Gastrocnemius medialis (tissue), 4 donors: ENCODE data around the gene SCNM1. TPM values are rescaled to one million over a fixed set of nuclear protein-coding genes. Genes with fewer than 3 reads are reported as not detected.

Source experiments
- ATAC-seq, 2 donors: fragments of 150-250 bp; one replicate each; pipeline ENCODE4 v1.9.1; 2016
- DNase-seq, 2 donors: peaks; one replicate each; pipeline ENCODE4 v3.0.0-alpha.2; 2019
- H3K27ac ChIP-seq, 4 donors: fragments of 200-600 bp; sonication (generic); 1 replicate in 1 of 4; 2 replicates in 3 of 4; pipeline ENCODE4 v1.5.1; 2016 to 2018; ENCODE audit warnings: mild to moderate bottlenecking in 2 of 4, moderate library complexity in 1 of 4
- H3K27me3 ChIP-seq, 3 donors: fragments of 200-600 bp; sonication (generic) in 2 of 3; 1 replicate in 1 of 3; 2 replicates in 2 of 3; pipeline versions ENCODE4 v1.5.1 to v1.6.0; 2016 to 2019; ENCODE audit warnings: mild to moderate bottlenecking in 1 of 3, moderate library complexity in 1 of 3
- H3K36me3 ChIP-seq, 2 donors: fragments of 200-600 bp; sonication (generic) in 1 of 2; one replicate each; pipeline ENCODE4 v1.5.1; 2017 to 2018
- H3K4me1 ChIP-seq, 2 donors: fragments of 200-600 bp; sonication (generic) in 1 of 2; one replicate each; pipeline ENCODE4 v1.5.1; 2016 to 2017; ENCODE audit warnings: mild to moderate bottlenecking in 2 of 2
- H3K4me3 ChIP-seq, 4 donors: fragments of 200-600 bp; sonication (generic) in 3 of 4; 1 replicate in 1 of 4; 2 replicates in 3 of 4; pipeline ENCODE4 v1.5.1; 2016 to 2019; ENCODE audit warnings: mild to moderate bottlenecking in 2 of 4
- H3K9me3 ChIP-seq, 3 donors: fragments of 200-600 bp; sonication (generic) in 2 of 3; 1 replicate in 1 of 3; 2 replicates in 2 of 3; pipeline ENCODE4 v1.5.1; 2016 to 2019
- POLR2A ChIP-seq, 2 donors: fragments of 450-650 bp; IDR thresholded peaks; one replicate each; pipeline ENCODE4 v1.6.1; 2017; ENCODE audit warnings: antibody characterized with exemption in 2 of 2, mild to moderate bottlenecking in 2 of 2, moderate library complexity in 2 of 2
- in situ Hi-C, 4 donors: fragments of 200-750 bp; cut with MboI; loops; one replicate each; pipeline versions ENCODE4 v1.15.0 to v1.8.0; 2017; ENCODE audit warnings: low sequenced_read_pairs in 4 of 4
- intact Hi-C: fragments of 100-400 bp; cut with DNase I; formaldehyde crosslinking; loops from one replicate; pipeline ENCODE4 v1.15.1; 2023; ENCODE audit warnings: low total_unique reads
- total RNA-seq, 4 donors: library from RNA; depleted of rRNA; stranded (reverse); fragments of >200 nt; gene quantifications; one replicate each; pipeline versions ENCODE4 v1.1.0 to v1.2.3, GENCODE V29; 2016
- TF ChIP-seq, protein P1 (sequence below), 5 experiments: fragments of 450-650 bp in 3 of 5; fragments of 200-600 bp in 2 of 5; sonication (generic) in 2 of 5; IDR thresholded peaks in 4 of 5; conservative IDR thresholded peaks in 1 of 5; 1 replicate in 4 of 5; 2 replicates in 1 of 5; pipeline ENCODE4 v1.5.1; 2016 to 2019; ENCODE audit warnings: antibody characterized with exemption in 5 of 5, mild to moderate bottlenecking in 3 of 5, moderate library complexity in 3 of 5

SCNM1 gene
- total RNA-seq, 4 donors from 2014 or later: 17.7 to 56.1 (median 35.6) TPM

DNA sequence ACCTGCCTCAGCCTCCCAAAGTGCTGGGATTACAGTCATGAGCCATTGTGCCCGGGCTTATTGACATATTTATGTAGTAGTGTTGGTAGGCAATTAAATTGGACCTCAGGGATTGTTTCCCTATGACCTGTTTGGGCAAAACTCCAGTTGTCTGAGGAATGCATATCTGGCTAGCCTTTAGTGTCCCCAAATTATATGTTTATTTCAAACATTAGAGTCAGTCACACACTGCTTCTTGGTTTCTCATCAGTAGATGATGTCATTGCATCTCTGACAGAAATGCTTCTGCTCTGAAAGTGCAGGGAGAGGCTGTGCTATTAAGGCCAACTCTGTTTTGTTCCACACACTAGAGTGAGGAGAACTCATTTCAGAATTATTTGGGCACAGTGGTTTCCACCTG, 44.9 kb downstream of the SCNM1 start:
- peaks cover 5 to 8% of the 10 kb centered on the region in 2 donors for H3K4me1 ChIP-seq
- no peak overlapping the region for H3K4me3 ChIP-seq
- DNase-seq: no peak
- no peak for ATAC-seq
- no peaks in the 10 kb centered on the region for H3K27me3 ChIP-seq
- H3K27ac ChIP-seq: peak overlapping the region in 1 of 4 donors; percentile 8
- TF ChIP-seq, protein P1, sequence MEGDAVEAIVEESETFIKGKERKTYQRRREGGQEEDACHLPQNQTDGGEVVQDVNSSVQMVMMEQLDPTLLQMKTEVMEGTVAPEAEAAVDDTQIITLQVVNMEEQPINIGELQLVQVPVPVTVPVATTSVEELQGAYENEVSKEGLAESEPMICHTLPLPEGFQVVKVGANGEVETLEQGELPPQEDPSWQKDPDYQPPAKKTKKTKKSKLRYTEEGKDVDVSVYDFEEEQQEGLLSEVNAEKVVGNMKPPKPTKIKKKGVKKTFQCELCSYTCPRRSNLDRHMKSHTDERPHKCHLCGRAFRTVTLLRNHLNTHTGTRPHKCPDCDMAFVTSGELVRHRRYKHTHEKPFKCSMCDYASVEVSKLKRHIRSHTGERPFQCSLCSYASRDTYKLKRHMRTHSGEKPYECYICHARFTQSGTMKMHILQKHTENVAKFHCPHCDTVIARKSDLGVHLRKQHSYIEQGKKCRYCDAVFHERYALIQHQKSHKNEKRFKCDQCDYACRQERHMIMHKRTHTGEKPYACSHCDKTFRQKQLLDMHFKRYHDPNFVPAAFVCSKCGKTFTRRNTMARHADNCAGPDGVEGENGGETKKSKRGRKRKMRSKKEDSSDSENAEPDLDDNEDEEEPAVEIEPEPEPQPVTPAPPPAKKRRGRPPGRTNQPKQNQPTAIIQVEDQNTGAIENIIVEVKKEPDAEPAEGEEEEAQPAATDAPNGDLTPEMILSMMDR (IDR thresholded peaks at IDR 0.05 in 4 of 5, conservative IDR thresholded peaks at IDR 0.05 in 1 of 5): no peak
- intact Hi-C loops: no loop called here
- no peaks in the 10 kb centered on the region for H3K9me3 ChIP-seq
- in situ Hi-C loops: no loop called here
- peaks cover 0 to 22% of the 10 kb centered on the region in 2 donors for H3K36me3 ChIP-seq

DNA sequence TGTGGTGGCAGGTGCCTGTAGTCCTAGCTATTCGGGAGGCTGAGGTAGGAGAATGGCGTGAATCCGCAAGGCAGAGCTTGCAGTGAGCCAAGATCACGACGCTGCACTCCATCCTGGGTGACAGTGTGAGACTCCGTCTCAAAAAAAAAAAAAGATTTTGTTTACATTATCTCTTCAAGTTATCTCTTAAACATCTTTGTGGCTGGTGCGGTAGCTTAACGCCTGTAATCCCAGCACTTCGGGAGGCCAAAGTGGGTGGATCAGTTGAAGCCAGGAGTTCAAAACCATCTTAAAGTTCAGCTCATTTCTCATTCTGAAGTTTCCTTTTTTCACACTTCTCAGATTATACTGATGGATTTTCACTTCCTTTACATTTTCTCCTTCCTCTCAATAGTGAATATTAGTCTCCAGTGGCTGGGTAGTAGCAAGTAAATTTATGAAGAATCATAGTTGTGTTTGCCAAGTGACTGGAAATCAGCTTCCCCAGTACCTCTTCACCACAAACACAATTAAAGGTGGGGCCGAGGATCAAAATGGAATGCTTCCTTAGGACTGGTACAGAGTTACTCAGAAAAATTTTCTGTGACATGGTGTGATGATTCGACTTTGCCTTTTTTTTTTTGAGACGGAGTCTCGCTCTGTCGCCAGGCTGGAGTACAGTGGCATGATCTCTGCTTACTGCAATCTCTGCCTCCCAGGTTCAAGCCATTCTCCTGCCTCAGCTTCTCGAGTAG, 46.2 kb downstream of the SCNM1 start:
- no peak overlapping the region for H3K27ac ChIP-seq
- ATAC-seq: no peak
- no peak overlapping the region for H3K4me3 ChIP-seq
- intact Hi-C loops: no loop called here
- in situ Hi-C loops: no loop called here
- H3K9me3 ChIP-seq: no peaks in the 10 kb centered on the region
- H3K4me1 ChIP-seq: peaks cover 7 to 8% of the 10 kb centered on the region in 2 donors
- peaks cover 0 to 13% of the 10 kb centered on the region in 2 donors for H3K36me3 ChIP-seq
- H3K27me3 ChIP-seq: no peaks in the 10 kb centered on the region
- TF ChIP-seq, protein P1 (IDR thresholded peaks at IDR 0.05 in 4 of 5, conservative IDR thresholded peaks at IDR 0.05 in 1 of 5): no peak
- TF ChIP-seq POLR2A (IDR thresholded peaks at IDR 0.05): no peak
- DNase-seq: no peak

DNA sequence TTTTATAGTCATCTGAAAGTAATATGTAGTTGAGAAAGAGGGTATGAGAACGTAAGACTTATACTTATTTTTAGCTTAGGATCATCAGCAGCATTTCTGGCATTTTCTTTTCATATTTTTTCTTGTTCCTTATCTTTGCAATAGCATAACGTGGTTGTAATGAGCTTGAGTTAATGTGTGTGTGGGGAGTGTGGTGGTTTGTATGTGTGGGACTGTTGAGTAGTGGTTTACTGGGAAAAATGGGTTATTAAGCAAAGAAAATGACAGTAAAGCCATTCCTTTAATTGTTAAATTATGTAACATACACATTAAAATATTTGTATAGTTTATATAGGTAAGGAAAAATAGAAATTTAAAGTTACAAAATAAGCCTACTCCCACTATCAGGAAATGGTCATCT, 47.6 kb downstream of the SCNM1 start:
- Histone ChIP-seq H3K27ac (peak overlapping the region in 2 of 4 donors; percentile 5 to 39), H3K36me3 (peaks cover 0 to 13% of the 10 kb centered on the region in 2 donors), H3K4me3 (no peak overlapping the region), H3K4me1 (peaks cover 13 to 14% of the 10 kb centered on the region in 2 donors), H3K27me3 (no peaks in the 10 kb centered on the region), H3K9me3 (no peaks in the 10 kb centered on the region)
- ATAC-seq (no peak), DNase-seq (no peak)
- TF ChIP-seq, protein P1 (IDR thresholded peaks at IDR 0.05 in 4 of 5, conservative IDR thresholded peaks at IDR 0.05 in 1 of 5): no peak
- no peak for TF ChIP-seq POLR2A (IDR thresholded peaks at IDR 0.05)
- intact Hi-C loops (no loop called here), in situ Hi-C loops (no loop called here)

Other genes with a start within 250 kb of the SCNM1 start
- gene SETDB1, start 239.8 kb upstream of the SCNM1 start, total RNA-seq: 10 to 100 TPM; 13.7 to 20.8 (median 17.3) TPM
- gene CERS2, start 191.3 kb upstream of the SCNM1 start, total RNA-seq: 10 to 100 TPM; 15.0 to 29.1 (median 24.0) TPM
- not detected for gene ANXA9, start 183.9 kb upstream of the SCNM1 start, total RNA-seq
- gene MINDY1, start 159.2 kb upstream of the SCNM1 start, total RNA-seq: 10 to 100 TPM; 13.4 to 22.8 (median 19.7) TPM
- gene PRUNE1, start 157.7 kb upstream of the SCNM1 start, total RNA-seq: 10 to 100 TPM; 24.0 to 35.6 (median 29.1) TPM
- gene BNIPL, start 129.6 kb upstream of the SCNM1 start, total RNA-seq: under 1 TPM in 2 of 4 donors, not detected in 2; 0.13 to 0.25 TPM
- 10 to 100 TPM in 3 of 4 donors, 1 to 10 TPM in 1; 6.2 to 16.2 (median 12.4) TPM for gene C1orf56, start 118.4 kb upstream of the SCNM1 start, total RNA-seq
- 10 to 100 TPM; 13.2 to 31.7 (median 22.8) TPM for gene CDC42SE1, start 106.5 kb upstream of the SCNM1 start, total RNA-seq
- gene MLLT11, start 105.7 kb upstream of the SCNM1 start, total RNA-seq: 1 to 10 TPM; 1.5 to 9.2 (median 5.4) TPM
- gene GABPB2, start 95.4 kb upstream of the SCNM1 start, total RNA-seq: 10 to 100 TPM; 11.9 to 20.5 (median 17.9) TPM
- gene SEMA6C, start 19.5 kb upstream of the SCNM1 start, total RNA-seq: 100 to 1,000 TPM in 2 of 4 donors, 10 to 100 TPM in 2; 51.5 to 121 (median 108) TPM
- 1 to 10 TPM in 3 of 4 donors, not detected in 1; 1.1 to 3.1 (median 1.4) TPM for gene TNFAIP8L2, start 9.5 kb upstream of the SCNM1 start, total RNA-seq
- 10 to 100 TPM; 11.4 to 14.6 (median 13.7) TPM for gene LYSMD1, start 242 bp upstream of the SCNM1 start, total RNA-seq
- 100 to 1,000 TPM in 3 of 4 donors, 10 to 100 TPM in 1; 58.3 to 315 (median 188) TPM for gene TMOD4, start 9.8 kb downstream of the SCNM1 start, total RNA-seq
- 10 to 100 TPM; 62.2 to 95.8 (median 68.9) TPM for gene VPS72, start 24.1 kb downstream of the SCNM1 start, total RNA-seq
- 10 to 100 TPM; 23.4 to 46.8 (median 36.9) TPM for gene PIP5K1A, start 32.4 kb downstream of the SCNM1 start, total RNA-seq
- 100 to 1,000 TPM; 263 to 439 (median 340) TPM for gene PSMD4, start 88.6 kb downstream of the SCNM1 start, total RNA-seq
- 10 to 100 TPM; 11.9 to 19.6 (median 16.6) TPM for gene ZNF687, start 116.2 kb downstream of the SCNM1 start, total RNA-seq
- 10 to 100 TPM; 65.5 to 98.1 (median 77.3) TPM for gene PI4KB, start 161.3 kb downstream of the SCNM1 start, total RNA-seq
- gene RFX5, start 181.1 kb downstream of the SCNM1 start, total RNA-seq: 10 to 100 TPM; 11.4 to 24.0 (median 20.6) TPM
- 10 to 100 TPM; 30.9 to 70.2 (median 42.3) TPM for gene SELENBP1, start 206.6 kb downstream of the SCNM1 start, total RNA-seq
- 100 to 1,000 TPM; 259 to 324 (median 291) TPM for gene PSMB4, start 233.4 kb downstream of the SCNM1 start, total RNA-seq